ENCODE measurements around the gene DLG4.

DLG4 gene

GRCh38 chr17:7233701-7234082, 14.1 kb upstream of the DLG4 start:
- no peak for DNase-seq (ENCODE audit: low read depth in 1 of 2, low spot score in 1 of 2)

- DNase-seq (ENCODE audit: low read depth in 1 of 2, low spot score in 1 of 2): no peak
Measured at GRCh38 chr17:7232114-7232513, 12.5 kb upstream of the DLG4 start.

- no peak for DNase-seq (ENCODE audit: low read depth in 1 of 2, low spot score in 1 of 2)
Measured at GRCh38 chr17:7229504-7229903, 9.9 kb upstream of the DLG4 start.

GRCh38 chr17:7228920-7229319, 9.3 kb upstream of the DLG4 start:
- DNase-seq (ENCODE audit: low read depth in 1 of 2, low spot score in 1 of 2): no peak

- DNase-seq (ENCODE audit: low read depth in 1 of 2, low spot score in 1 of 2): no peak
Measured at GRCh38 chr17:7226721-7227710, 7.4 kb upstream of the DLG4 start.

- no peak for DNase-seq (ENCODE audit: low read depth in 1 of 2, low spot score in 1 of 2)
Measured at GRCh38 chr17:7225711-7226331, 6.2 kb upstream of the DLG4 start.

- no peak for DNase-seq (ENCODE audit: low read depth in 1 of 2, low spot score in 1 of 2)
Measured at GRCh38 chr17:7224661-7225111, 5.0 kb upstream of the DLG4 start.

DNA sequence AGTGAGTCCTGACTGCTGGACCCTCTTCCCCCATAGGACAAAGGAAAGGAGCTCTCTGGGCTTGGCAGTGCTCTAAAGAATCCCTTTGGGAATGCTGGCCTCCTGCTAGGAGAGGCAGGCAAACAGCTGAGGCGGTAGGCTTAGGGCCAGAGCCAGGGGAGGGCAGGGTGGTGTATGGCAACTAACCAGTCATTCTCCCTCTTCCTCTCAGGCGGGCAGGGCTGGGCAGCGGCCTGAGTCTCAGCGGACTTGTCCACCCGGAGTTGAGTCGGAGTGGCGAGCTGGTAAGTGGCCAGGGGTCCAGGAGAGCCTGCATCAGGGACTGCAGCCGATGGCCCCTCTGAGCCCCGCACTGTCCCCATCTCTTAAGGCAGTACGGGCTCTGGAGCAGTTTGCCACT, 4.5 kb upstream of the DLG4 start:
- DNase-seq (ENCODE audit: low read depth in 1 of 2, low spot score in 1 of 2): no peak

DNA sequence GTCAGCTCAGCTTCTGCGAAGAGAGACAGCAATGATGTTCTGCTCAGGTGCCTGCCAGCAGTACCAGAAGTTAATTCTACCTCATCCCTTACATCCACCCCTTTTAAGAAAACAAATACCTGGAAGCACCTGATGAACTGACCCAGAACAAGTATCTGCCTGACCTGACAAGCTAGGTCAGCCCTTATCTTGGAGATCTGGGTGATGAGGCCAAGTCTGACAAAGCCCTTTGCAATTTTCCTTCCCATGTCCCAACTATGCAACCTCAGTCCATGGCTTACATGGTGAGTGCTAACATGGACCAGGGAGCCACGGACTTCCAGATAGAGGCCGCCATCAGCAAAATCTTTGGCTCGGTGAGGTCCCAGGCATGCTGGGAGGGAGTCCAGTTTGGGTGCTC, 3.7 kb upstream of the DLG4 start:
- DNase-seq (ENCODE audit: low read depth in 1 of 2, low spot score in 1 of 2): no peak

DNA sequence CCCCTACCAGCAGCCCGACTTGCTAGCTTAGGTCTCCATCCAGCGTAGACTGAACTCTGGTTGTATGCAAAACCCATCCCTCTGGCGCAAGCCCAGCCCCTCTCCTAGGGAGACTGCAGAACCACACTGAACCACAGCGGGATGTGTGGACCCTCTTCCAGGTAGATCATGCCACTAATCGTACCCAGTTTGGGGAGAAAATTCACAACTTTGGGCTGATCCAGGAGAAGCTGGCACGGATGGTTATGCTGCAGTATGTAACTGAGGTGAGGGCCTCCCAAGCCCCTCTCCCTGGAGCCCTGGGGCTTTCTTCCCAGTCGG, 3.3 kb upstream of the DLG4 start:
- no peak for DNase-seq (ENCODE audit: low read depth in 1 of 2, low spot score in 1 of 2)

- DNase-seq (ENCODE audit: low read depth in 1 of 2, low spot score in 1 of 2): no peak
Measured at GRCh38 chr17:7222093-7222971, 2.7 kb upstream of the DLG4 start.

DNA sequence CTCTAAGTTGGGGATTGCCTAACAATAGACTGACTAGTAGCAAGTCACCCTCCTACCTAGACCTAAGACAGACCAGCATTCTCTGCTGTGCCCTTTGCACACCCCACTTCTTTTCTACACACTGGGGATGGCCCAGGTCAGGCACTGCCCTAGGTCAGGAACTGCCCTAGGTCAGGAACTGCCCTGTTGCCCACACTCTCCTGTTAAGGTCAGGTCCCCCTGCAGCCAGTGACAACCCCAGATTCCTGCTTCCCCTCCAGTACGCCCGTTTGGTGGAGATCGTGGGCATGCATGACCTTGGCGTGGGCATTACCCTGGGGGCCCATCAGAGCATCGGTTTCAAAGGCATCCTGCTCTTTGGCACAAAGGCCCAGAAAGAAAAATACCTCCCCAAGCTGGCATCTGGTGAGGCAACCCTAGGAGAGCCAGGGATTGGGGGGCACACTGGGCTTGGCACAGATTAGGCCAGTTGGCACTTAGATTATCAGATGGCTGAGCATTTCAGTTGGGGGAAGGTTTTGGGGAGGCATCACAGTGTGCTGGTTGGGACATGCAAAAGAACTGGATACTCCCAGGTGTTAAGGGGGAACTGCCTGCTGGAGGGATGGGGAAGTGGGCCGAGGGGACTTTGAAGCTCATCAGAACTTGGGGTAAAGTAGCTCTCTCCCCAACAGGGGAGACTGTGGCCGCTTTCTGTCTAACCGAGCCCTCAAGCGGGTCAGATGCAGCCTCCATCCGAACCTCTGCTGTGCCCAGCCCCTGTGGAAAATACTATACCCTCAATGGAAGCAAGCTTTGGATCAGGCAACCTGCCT, 1.8 kb upstream of the DLG4 start:
- no peak for DNase-seq (ENCODE audit: low read depth in 1 of 2, low spot score in 1 of 2)

- DNase-seq (ENCODE audit: low read depth in 1 of 2, low spot score in 1 of 2): no peak
Measured at GRCh38 chr17:7220593-7221277, 1.1 kb upstream of the DLG4 start.

DNA sequence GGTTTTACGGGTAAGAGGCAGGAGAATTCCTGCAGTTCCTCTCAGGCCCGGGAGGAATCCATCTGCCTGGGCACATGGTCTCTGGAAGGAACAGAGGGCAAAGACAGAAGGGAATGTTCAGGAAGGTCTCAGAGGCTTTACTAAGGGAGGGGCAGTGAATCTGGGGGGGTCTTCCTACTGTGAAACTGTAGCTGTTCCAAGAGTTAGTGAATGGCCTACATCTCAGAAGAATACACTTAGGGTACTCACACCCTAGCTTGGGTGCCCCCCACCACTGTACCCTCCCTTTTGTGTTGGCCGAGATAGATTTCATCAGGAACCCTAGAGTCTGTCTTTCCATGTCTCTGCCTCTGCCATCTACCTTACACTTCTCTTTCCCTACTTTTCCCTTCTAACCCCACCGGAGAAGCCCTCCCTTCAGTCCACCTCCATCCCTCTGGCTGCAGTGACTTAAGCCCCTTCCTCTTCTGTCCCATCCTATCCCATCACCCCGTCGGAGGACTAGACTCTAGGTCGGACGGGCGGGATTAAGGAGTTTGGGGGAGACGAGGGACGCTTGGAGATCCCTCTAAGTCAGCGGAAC, 316 bp downstream of the DLG4 start:
- no peak for DNase-seq (ENCODE audit: low read depth in 1 of 2, low spot score in 1 of 2)

DNA sequence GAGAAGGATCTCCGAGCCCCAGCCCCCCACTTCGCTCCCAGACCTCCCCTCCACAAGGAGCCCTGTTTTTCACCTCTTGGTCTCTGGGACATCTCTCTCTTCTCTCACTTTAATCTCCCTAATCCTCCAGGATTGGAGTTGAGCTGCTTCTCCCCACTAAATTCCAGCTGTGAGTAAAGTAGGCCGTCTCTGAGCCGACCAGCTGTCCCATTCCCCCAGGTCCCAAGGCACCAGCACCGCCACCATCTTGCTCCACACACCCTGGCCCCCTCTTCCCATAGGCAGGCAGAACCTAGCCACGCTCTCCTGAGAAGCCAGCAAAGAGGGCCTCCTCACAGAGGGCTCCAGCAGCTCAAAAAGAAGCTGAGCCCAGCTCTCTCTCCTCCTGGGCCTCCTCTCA, 878 bp downstream of the DLG4 start:
- DNase-seq (ENCODE audit: low read depth in 1 of 2, low spot score in 1 of 2): no peak

DNA sequence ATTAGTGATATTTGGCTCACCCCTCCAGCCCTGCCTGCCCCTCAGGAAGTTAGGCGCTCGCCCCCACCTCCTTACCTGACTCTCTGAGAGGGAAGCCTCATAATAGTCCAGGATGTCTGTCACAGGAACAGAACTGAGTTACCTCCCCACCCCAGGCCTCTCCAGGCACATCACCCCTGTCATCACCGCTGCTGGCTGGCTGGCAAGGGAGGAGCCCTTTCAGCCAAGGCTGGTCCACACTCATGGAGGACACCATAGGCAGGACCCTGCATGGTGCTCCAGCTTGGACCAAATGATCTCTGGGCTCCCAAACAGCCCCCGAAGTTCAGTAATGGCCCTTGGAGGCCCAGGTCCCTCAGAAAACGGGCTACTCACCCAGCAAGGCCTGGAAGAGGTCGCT, 1.5 kb downstream of the DLG4 start:
- DNase-seq (ENCODE audit: low read depth in 1 of 2, low spot score in 1 of 2): no peak

DNA sequence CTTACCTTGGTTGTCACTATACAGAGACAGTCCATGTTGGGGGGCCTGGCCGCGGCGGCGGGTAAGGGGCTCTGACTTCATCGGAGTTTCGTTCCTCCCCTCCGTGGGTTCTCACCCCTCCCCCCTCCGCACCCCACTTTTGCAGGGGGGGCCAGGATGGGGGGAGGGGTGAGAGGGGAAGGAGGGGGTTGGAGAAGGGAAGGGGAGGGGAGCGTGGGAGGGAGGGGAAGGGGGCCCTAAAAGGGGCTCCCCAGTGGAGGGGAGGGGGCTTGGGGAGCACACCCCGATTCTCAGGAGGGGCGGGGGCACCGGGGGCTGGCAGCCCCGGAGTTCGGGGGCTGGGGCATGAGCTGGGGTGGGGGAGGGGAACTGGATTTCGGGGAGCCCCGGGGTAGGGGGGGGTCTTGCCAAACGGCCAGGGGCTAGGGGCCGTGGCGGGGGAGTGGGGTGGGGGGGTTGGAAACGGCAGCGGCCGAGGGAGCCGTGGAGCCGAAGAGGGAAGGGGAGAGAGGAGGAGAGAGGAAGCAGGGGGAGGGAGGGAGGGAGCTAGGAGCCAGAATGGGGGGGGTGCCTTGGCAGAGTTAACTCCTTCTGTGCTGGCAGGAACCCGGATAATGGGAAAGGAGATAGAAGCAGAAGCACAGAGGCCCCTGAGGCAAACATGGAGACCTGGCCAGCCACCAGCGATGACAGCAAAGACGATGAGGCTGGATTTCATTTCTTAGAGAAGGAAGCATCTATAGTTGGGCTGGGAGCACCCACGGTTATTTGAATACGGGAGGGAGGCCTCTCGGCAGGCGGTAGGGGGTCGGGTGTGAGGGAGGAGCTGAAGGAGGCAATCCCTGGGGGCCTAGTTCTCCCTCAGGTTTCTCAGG, 2.3 kb downstream of the DLG4 start:
- DNase-seq (ENCODE audit: low read depth in 1 of 2, low spot score in 1 of 2): no peak

DNA sequence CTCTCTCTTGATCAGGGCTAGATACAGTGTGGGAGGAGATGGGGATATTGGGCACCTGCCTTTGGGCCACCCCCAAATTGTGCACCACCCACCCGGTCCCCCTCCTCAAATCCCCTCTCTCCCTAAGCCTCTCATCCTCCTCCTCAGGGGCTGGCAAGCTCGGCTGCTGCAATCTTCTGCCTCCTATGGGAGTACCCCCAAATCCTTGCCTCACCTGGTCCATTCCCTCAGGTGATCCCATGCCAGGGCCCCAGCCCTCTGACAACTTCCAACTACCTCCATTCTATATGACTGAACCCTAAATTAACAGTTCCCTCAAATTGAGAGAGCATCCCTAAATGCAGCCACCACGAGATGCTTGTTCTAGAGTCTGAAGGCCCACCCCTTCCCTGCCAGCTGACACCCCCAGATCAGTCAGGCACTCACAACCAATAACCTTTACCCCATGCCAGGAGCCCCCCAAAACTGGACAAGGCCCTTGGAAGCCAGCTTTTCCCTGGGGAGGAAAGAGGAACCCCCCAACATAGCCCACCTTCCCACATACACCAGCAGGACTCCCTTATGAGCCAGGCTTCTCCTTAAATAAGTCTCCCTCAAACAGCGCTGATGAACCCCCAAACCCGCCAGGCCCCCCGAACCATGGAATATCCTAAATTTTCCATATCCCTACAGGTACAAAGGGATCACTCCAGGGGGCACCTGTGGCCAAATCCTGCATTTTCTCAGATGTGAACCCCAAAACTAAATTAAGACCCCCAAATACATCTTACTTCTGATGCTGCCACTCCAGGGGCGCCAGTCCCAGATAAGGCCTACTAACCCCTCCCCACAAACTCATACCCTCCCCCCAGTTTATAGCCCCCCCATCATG, 3.2 kb downstream of the DLG4 start:
- no peak for DNase-seq (ENCODE audit: low read depth in 1 of 2, low spot score in 1 of 2)

Data from activated CD4-positive, alpha-beta T cell treated with anti-CD3 and anti-CD28 coated beads, Interleukin-2, amount 50 U/mL, for 24 hours (primary cell).